ENCODE measurements around the gene ATP11A.

- TF ChIP-seq GATA2 (IDR thresholded peaks at IDR 0.05; ENCODE audit: low read depth, low read length) (no peak), GATA3 (IDR thresholded peaks at IDR 0.05; ENCODE audit: low read depth, low read length) (no peak)
These were observed 204.5 kb downstream of the ATP11A start for GRCh38 chr13:112894423-112894672.
